Bronchial epithelial cell (primary cell): ENCODE data around the gene SLC22A2. TPM values are rescaled to one million over a fixed set of nuclear protein-coding genes. Genes with fewer than 3 reads are reported as not detected.
A peak's percentile ranks its signal among the peaks of the same experiment; 100 is the strongest.

Experiments
- DNase-seq: peaks from one replicate; pipeline ENCODE4 v3.0.0-alpha.2; 2010; ENCODE audit warnings: low read depth
- FAIRE-seq: peaks from 2 replicates; lab custom pipeline; 2011; peaks lifted over from hg19 to GRCh38; lab: Jason Lieb, UNC
- H3K27me3 ChIP-seq: 2 replicates; pipeline ENCODE4 v1.5.1; 2011; ENCODE audit warnings: low read length; ENCODE audit not compliant: control insufficient read depth, insufficient read depth
- H3K36me3 ChIP-seq: 2 replicates; pipeline ENCODE4 v1.5.1; 2011; ENCODE audit warnings: low read length; ENCODE audit not compliant: control insufficient read depth, insufficient read depth
- H3K4me3 ChIP-seq: 2 replicates; pipeline ENCODE4 v1.5.1; 2011; ENCODE audit warnings: mild to moderate bottlenecking, low read depth, low read length, control low read depth
- total RNA-seq: library from RNA; depleted of rRNA; stranded (reverse); fragments of >200 nt; gene quantifications from 2 replicates; pipeline ENCODE4 v1.2.1, GENCODE V29; 2014
- TF ChIP-seq, protein P1 (sequence below): IDR thresholded peaks from 2 replicates; pipeline ENCODE4 v1.5.1; 2011; ENCODE audit warnings: mild to moderate bottlenecking, moderate library complexity, low read length, control low read depth, inconsistent platforms; ENCODE audit not compliant: insufficient read depth, severe bottlenecking

SLC22A2 gene
- total RNA-seq, 1 donor from 2014 or later: not detected

DNA sequence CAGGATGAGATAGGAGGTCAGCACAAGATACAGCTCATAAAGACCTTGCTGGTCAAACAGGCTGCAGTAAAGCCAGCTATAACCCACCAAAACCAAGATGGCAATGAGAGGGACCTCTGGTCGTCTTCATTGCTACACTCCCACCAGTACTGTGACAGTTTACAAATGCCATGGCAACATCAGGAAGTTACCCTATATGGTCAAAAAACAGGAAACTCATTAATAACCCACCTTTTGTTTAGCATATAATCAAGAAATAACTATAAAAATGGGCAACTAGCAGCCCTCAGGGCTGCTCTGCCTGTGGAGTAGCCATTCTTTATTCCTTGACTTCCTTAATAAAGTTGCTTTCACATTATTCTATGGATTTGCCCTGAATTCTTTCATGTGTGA is 30.9 kb downstream of the SLC22A2 start:
- FAIRE-seq (no peak), DNase-seq (no peak)
- TF ChIP-seq, protein P1, sequence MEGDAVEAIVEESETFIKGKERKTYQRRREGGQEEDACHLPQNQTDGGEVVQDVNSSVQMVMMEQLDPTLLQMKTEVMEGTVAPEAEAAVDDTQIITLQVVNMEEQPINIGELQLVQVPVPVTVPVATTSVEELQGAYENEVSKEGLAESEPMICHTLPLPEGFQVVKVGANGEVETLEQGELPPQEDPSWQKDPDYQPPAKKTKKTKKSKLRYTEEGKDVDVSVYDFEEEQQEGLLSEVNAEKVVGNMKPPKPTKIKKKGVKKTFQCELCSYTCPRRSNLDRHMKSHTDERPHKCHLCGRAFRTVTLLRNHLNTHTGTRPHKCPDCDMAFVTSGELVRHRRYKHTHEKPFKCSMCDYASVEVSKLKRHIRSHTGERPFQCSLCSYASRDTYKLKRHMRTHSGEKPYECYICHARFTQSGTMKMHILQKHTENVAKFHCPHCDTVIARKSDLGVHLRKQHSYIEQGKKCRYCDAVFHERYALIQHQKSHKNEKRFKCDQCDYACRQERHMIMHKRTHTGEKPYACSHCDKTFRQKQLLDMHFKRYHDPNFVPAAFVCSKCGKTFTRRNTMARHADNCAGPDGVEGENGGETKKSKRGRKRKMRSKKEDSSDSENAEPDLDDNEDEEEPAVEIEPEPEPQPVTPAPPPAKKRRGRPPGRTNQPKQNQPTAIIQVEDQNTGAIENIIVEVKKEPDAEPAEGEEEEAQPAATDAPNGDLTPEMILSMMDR: no peak
- Histone ChIP-seq H3K27me3 (no peaks in the 10 kb centered on the region), H3K36me3 (no peaks in the 10 kb centered on the region), H3K4me3 (no peak overlapping the region)

DNA sequence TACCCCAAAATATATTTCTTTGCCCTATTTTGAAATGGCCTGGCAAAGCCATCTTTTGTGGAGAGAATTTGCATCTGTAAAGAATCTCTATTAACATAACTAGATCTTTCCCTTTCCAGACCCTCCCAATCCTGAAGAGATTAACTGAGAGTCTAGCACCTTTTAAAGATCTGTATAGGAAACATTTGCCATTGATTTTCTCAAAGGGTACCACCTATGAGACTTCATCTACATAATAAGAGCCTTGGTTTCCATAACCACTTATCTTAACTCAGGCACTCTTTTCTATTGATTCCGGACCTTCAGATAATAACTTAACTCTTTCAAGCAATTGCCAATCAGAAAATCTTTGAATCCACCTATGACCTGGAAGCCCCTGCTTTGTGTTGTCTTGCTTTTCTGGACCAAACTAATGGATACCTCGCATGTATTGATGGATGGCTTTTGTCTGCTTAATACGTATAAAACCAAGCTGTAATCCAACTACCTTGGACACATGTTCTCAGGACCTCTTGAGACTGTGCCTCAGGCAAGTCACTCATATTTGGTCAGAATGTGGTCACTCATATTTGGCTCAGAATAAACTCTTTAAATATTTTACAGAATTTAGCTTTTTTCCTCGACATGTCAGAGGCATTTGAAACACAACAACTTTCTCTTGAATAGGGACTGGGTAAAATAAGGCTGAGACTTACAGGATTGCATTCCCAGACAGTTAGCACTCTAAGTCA is 31.4 kb downstream of the SLC22A2 start:
- Histone ChIP-seq H3K4me3 (no peak overlapping the region), H3K36me3 (no peaks in the 10 kb centered on the region), H3K27me3 (no peaks in the 10 kb centered on the region)
- FAIRE-seq (no peak), DNase-seq (no peak)
- TF ChIP-seq, protein P1: no peak

DNA sequence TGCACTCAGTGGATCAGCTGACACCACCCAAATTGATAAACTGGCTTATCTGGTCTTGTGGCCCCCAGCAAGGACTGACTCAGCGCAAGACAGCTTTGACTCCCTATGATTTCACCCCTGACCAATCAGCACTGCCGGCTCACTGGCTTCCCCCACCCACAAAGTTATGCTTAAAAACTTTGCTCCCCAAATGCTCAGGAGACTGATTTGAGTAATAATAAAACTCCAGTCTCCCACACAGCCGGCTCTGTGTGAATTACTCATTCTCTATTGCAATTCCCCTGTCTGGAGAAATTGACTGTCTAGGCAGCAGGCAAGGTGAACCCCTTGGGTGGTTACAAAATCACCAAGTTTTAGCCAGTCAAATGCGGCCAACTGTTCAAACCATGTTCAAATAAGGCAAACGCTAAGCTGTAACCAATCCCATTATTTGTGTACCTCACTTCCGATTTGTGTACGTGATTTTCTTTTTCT is 32.5 kb downstream of the SLC22A2 start:
- no peak for FAIRE-seq

DNA sequence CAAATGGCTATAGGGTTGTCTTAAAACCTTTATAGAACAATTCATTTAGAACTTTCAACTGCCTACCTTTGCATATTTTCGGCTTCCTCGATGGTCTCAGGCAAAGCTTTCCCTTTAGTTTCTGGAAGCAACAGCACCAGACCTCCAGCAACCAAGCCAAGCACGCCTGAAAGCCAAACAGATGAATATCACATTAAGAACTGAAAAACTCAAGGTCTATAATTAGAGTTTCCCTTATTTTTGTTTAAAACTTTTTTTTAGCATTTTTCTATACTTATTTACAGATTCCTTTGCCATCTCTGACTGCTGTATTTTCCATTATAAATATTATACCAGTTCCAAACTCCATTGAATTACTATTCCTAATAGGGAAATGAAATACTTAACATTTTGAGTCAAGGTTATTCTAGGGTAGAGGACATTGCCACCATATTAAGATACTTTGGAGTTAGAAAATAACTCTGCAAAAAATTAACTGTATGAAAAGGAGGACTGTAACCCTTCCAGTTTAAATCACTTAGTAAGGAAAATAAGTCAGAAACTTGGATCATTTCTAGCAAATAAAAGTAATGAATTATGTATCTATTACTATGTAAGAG is 33.9 kb downstream of the SLC22A2 start:
- FAIRE-seq: no peak
- no peaks in the 10 kb centered on the region for H3K27me3 ChIP-seq
- H3K4me3 ChIP-seq: no peak overlapping the region
- TF ChIP-seq, protein P1: no peak
- DNase-seq: no peak
- H3K36me3 ChIP-seq: no peaks in the 10 kb centered on the region

More for the DNA sequence above, 32.5 kb downstream of the SLC22A2 start:
- no peaks in the 10 kb centered on the region for H3K36me3 ChIP-seq
- peak; percentile 55 for DNase-seq
- H3K4me3 ChIP-seq: no peak overlapping the region
- TF ChIP-seq, protein P1: no peak
- H3K27me3 ChIP-seq: no peaks in the 10 kb centered on the region

DNA sequence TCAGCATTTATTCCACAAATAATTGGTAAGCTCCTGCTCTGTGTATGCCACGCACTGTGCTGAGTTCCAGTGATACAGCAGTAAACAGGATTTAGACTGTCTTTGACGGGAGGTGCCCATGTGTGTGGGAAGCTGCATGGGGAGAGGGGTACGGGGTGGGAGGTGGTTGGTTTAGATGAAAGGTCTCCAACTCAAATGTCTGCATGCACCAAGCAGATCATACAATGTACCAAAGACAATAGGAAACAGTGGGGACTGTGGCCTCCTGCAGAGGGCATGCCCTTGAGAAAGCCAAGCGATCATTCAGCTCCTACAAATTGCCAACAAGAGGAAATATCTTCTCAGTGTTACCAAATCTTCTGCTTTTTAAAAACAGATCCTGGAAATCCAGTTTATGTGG is 36.1 kb downstream of the SLC22A2 start:
- FAIRE-seq (no peak), DNase-seq (no peak)
- TF ChIP-seq, protein P1: no peak
- H3K4me3 ChIP-seq: no peak overlapping the region
- H3K27me3 ChIP-seq: no peaks in the 10 kb centered on the region
- no peaks in the 10 kb centered on the region for H3K36me3 ChIP-seq
